GM18520 (cell line): ENCODE data around the gene KCNK13.
"Not testable (repeated sequence)": the region's sequence is repeated elsewhere in the genome, so short reads cannot be mapped to it uniquely, and the experiment has no call there.

Source experiments
- ATAC-seq: cut with Tn5 transposase; IDR thresholded peaks from one replicate; pipeline ENCODE4 v1.9.1; 2021; ENCODE audit not compliant: unreplicated experiment

KCNK13 gene

GRCh38 chr14:90060965-90061684 is 669 bp upstream of the KCNK13 start:
- ATAC-seq: no peak

- no peak for ATAC-seq
Measured at GRCh38 chr14:90062127-90062794, 467 bp downstream of the KCNK13 start.

- ATAC-seq: no peak
Measured at GRCh38 chr14:90062822-90063539, 1.2 kb downstream of the KCNK13 start.

GRCh38 chr14:90072350-90072749 is 10.6 kb downstream of the KCNK13 start:
- ATAC-seq: no peak

- no peak for ATAC-seq
Measured at GRCh38 chr14:90079576-90079975, 17.8 kb downstream of the KCNK13 start.

GRCh38 chr14:90087433-90087832 is 25.6 kb downstream of the KCNK13 start:
- no peak for ATAC-seq

GRCh38 chr14:90088176-90088575 is 26.4 kb downstream of the KCNK13 start:
- no peak for ATAC-seq

GRCh38 chr14:90089486-90089885 is 27.7 kb downstream of the KCNK13 start:
- ATAC-seq: not testable (repeated sequence)

- ATAC-seq: no peak
Measured at GRCh38 chr14:90091393-90091792, 29.6 kb downstream of the KCNK13 start.

GRCh38 chr14:90093942-90094595 is 32.3 kb downstream of the KCNK13 start:
- no peak for ATAC-seq

GRCh38 chr14:90095096-90095495 is 33.3 kb downstream of the KCNK13 start:
- no peak for ATAC-seq

GRCh38 chr14:90096566-90096965 is 34.8 kb downstream of the KCNK13 start:
- no peak for ATAC-seq

- no peak for ATAC-seq
Measured at GRCh38 chr14:90103808-90104207, 42.0 kb downstream of the KCNK13 start.

GRCh38 chr14:90105756-90106155 is 44.0 kb downstream of the KCNK13 start:
- no peak for ATAC-seq

GRCh38 chr14:90107789-90108188 is 46.0 kb downstream of the KCNK13 start:
- ATAC-seq: no peak

GRCh38 chr14:90109858-90110257 is 48.1 kb downstream of the KCNK13 start:
- ATAC-seq: no peak

- no peak for ATAC-seq
Measured at GRCh38 chr14:90111895-90112534, 50.2 kb downstream of the KCNK13 start.

- no peak for ATAC-seq
Measured at GRCh38 chr14:90114554-90114953, 52.8 kb downstream of the KCNK13 start.

GRCh38 chr14:90115780-90116179 is 54.0 kb downstream of the KCNK13 start:
- no peak for ATAC-seq

- ATAC-seq: no peak
Measured at GRCh38 chr14:90116444-90116843, 54.6 kb downstream of the KCNK13 start.

- no peak for ATAC-seq
Measured at GRCh38 chr14:90118027-90118426, 56.2 kb downstream of the KCNK13 start.
